Hepatocyte (in vitro differentiated cells): Measurements from ENCODE around the gene C2CD4C. TPM values are rescaled to one million over a fixed set of nuclear protein-coding genes. Genes with fewer than 3 reads are reported as not detected.

Source experiments
- DNase-seq: peaks from one replicate; pipeline ENCODE4 v3.0.0-alpha.2; 2016; ENCODE audit warnings: low spot score
- H2AFZ ChIP-seq: fragments of 200-600 bp; sonication (generic); 2 replicates; pipeline ENCODE4 v1.6.0; 2016; ENCODE audit warnings: antibody characterized with exemption, mild to moderate bottlenecking
- H3K27ac ChIP-seq: fragments of 200-600 bp; sonication (generic); 2 replicates; pipeline ENCODE4 v1.5.1; 2016; ENCODE audit warnings: mild to moderate bottlenecking
- H3K27me3 ChIP-seq: fragments of 200-600 bp; sonication (generic); 2 replicates; pipeline ENCODE4 v1.6.1; 2016
- H3K36me3 ChIP-seq: fragments of 200-600 bp; sonication (generic); replicated peaks from 2 replicates; pipeline ENCODE4 v1.5.1; 2016; ENCODE audit warnings: low read depth; ENCODE audit not compliant: insufficient read depth
- H3K4me1 ChIP-seq: fragments of 200-600 bp; sonication (generic); 2 replicates; pipeline ENCODE4 v1.5.1; 2016; ENCODE audit warnings: mild to moderate bottlenecking, moderate library complexity; ENCODE audit not compliant: insufficient read depth
- H3K4me2 ChIP-seq: fragments of 200-600 bp; sonication (generic); 2 replicates; pipeline ENCODE4 v1.6.0; 2016
- H3K4me3 ChIP-seq: fragments of 200-600 bp; sonication (generic); 2 replicates; pipeline ENCODE4 v1.5.1; 2016; ENCODE audit warnings: mild to moderate bottlenecking
- H3K79me2 ChIP-seq: fragments of 200-600 bp; sonication (generic); 2 replicates; pipeline ENCODE4 v1.6.0; 2017; ENCODE audit warnings: mild to moderate bottlenecking
- H3K9me2 ChIP-seq: fragments of 200-600 bp; sonication (generic); replicated peaks from 2 replicates; pipeline ENCODE4 v1.6.0; 2017; ENCODE audit warnings: mild to moderate bottlenecking; ENCODE audit not compliant: insufficient read depth
- H3K9me3 ChIP-seq: fragments of 200-600 bp; sonication (generic); 2 replicates; pipeline ENCODE4 v1.5.1; 2016; ENCODE audit warnings: low read depth, mild to moderate bottlenecking
- H4K20me1 ChIP-seq: fragments of 200-600 bp; sonication (generic); 2 replicates; pipeline ENCODE4 v1.6.0; 2016; ENCODE audit warnings: mild to moderate bottlenecking; ENCODE audit not compliant: insufficient read depth, poor library complexity, severe bottlenecking
- EZH2 ChIP-seq: fragments of 200-600 bp; sonication (generic); IDR thresholded peaks from 2 replicates; pipeline ENCODE4 v1.6.1; 2016; ENCODE audit warnings: antibody characterized with exemption, mild to moderate bottlenecking, borderline replicate concordance
- EZH2phosphoT487 ChIP-seq: fragments of 200-600 bp; sonication (generic); IDR thresholded peaks from one replicate; pipeline ENCODE4 v1.6.1; 2018; ENCODE audit warnings: antibody characterized with exemption, mild to moderate bottlenecking, low read depth, moderate library complexity; ENCODE audit not compliant: unreplicated experiment, severe bottlenecking
- WGBS: methylation state at CpG from one replicate; pipeline ENCODE4 v1.1.6; 2016; ENCODE audit warnings: low lambda C conversion rate; ENCODE audit errors: missing lambda C conversion rate; 5-methylcytosine and 5-hydroxymethylcytosine counted together
- polyA plus RNA-seq: library from polyadenylated mRNA; unstranded; fragments of >200 nt; fragmentation: Nextera tagmentation; extraction: Ambion mirVana; gene quantifications from 2 replicates; pipeline ENCODE4 v1.2.1, GENCODE V29; 2016
- total RNA-seq: library from RNA; depleted of rRNA; stranded (reverse); fragments of >200 nt; gene quantifications from 2 replicates; pipeline ENCODE4 v1.2.3, GENCODE V29; 2014
- TF ChIP-seq, protein P1 (sequence below): fragments of 200-600 bp; sonication (generic); IDR thresholded peaks from 2 replicates; pipeline ENCODE4 v1.5.1; 2016; ENCODE audit warnings: antibody characterized with exemption, mild to moderate bottlenecking; ENCODE audit not compliant: poor library complexity

C2CD4C gene
- total and polyA plus RNA-seq, 2 experiments from 2014 or later, result 3.4 to 4.6 TPM

- Histone ChIP-seq H3K4me2 (no peak overlapping the region), H3K36me3 (no peaks in the 10 kb centered on the region), H3K27me3 (no peaks in the 10 kb centered on the region), H4K20me1 (no peaks in the 10 kb centered on the region), H2AFZ (no peak overlapping the region), H3K27ac (no peak overlapping the region), H3K9me3 (no peaks in the 10 kb centered on the region), H3K79me2 (no peaks in the 10 kb centered on the region), H3K9me2 (no peaks in the 10 kb centered on the region), H3K4me1 (peaks cover 12% of the 10 kb centered on the region), H3K4me3 (no peak overlapping the region)
- WGBS, result 100% methylated on average over 1 of the region's 2 CpGs
- TF ChIP-seq EZH2phosphoT487, result no peak
- TF ChIP-seq EZH2, result no peak
- TF ChIP-seq, protein P1, sequence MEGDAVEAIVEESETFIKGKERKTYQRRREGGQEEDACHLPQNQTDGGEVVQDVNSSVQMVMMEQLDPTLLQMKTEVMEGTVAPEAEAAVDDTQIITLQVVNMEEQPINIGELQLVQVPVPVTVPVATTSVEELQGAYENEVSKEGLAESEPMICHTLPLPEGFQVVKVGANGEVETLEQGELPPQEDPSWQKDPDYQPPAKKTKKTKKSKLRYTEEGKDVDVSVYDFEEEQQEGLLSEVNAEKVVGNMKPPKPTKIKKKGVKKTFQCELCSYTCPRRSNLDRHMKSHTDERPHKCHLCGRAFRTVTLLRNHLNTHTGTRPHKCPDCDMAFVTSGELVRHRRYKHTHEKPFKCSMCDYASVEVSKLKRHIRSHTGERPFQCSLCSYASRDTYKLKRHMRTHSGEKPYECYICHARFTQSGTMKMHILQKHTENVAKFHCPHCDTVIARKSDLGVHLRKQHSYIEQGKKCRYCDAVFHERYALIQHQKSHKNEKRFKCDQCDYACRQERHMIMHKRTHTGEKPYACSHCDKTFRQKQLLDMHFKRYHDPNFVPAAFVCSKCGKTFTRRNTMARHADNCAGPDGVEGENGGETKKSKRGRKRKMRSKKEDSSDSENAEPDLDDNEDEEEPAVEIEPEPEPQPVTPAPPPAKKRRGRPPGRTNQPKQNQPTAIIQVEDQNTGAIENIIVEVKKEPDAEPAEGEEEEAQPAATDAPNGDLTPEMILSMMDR, result no peak
- no peak for DNase-seq
Observed at GRCh38 chr19:443005-443404, 34.1 kb upstream of the C2CD4C start.

DNA sequence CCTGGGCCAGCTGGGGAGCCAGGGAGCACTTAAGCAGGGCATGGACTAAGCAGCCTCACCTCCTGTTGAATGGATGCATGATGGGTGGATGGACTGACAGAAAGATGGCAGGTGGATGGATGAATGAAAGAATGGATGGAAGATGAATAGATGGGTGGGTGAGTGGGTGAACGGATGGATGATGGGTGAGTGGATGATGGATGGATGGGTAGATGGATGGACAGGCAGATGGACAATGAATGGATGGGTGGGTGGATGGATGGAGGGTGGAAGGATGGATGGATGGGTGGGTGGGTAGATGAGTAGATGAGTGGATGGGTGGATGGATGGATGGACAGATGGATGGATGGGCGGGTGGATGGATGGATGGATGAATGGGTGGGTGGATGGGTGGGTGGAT lies 33.1 kb upstream of the C2CD4C start:
- Histone ChIP-seq H3K79me2 (no peaks in the 10 kb centered on the region), H3K9me3 (no peaks in the 10 kb centered on the region), H3K36me3 (no peaks in the 10 kb centered on the region), H3K9me2 (no peaks in the 10 kb centered on the region), H4K20me1 (no peaks in the 10 kb centered on the region), H3K27me3 (no peaks in the 10 kb centered on the region), H3K4me3 (no peak overlapping the region), H3K27ac (no peak overlapping the region), H3K4me2 (no peak overlapping the region), H3K4me1 (peaks cover 3% of the 10 kb centered on the region), H2AFZ (no peak overlapping the region)
- no peak for DNase-seq
- WGBS, result 96% methylated on average over 1 of the region's 2 CpGs
- TF ChIP-seq EZH2 (no peak), EZH2phosphoT487 (no peak)
- TF ChIP-seq, protein P1, result no peak

DNA sequence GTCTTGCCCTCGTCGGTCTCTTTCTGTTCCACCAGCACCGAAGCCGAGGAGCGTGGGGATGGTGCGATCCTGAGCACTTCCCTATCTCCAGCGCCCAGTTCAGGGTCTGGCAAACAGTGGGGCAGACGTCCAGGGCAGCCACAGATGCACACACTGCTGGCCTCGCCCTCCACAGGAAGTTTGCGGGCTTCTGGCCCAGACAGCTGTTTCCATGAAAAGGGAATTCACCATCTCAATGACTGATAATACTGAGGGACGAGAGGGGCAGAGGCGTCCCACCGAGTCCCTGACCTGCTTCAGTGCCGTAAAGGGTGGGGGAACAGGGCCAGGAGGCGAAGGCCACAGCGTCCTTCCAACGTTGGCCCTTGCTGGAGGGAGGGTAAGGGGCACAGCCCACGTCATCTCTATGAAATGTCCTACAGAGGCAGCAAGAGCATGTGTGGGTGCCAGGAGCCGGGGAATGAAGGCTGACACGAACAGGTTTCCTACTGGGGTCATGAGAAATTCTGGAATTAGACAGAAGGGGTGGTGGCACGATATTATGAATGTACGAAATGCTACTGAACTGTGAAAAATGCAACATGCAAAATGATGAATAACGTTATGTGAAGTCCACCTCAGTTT lies 32.4 kb upstream of the C2CD4C start:
- H3K27ac ChIP-seq, result no peak overlapping the region
- H3K9me3 ChIP-seq, result no peaks in the 10 kb centered on the region
- H3K4me3 ChIP-seq, result no peak overlapping the region
- H3K4me2 ChIP-seq, result no peak overlapping the region
- H3K79me2 ChIP-seq, result no peaks in the 10 kb centered on the region
- TF ChIP-seq EZH2, result no peak
- TF ChIP-seq, protein P1, result no peak
- no peak for TF ChIP-seq EZH2phosphoT487
- H3K36me3 ChIP-seq, result no peaks in the 10 kb centered on the region
- H3K4me1 ChIP-seq, result no peaks in the 10 kb centered on the region
- DNase-seq, result no peak
- H2AFZ ChIP-seq, result no peak overlapping the region
- no peaks in the 10 kb centered on the region for H4K20me1 ChIP-seq
- 88% methylated on average over 23 of the region's 23 CpGs for WGBS
- no peaks in the 10 kb centered on the region for H3K27me3 ChIP-seq
- H3K9me2 ChIP-seq, result no peaks in the 10 kb centered on the region
